Activated CD4-positive, alpha-beta T cell treated with anti-CD3 and anti-CD28 coated beads, Interleukin-2, amount 10 ng/mL, durations not matched to agents 7 days and 5 days (primary cell): ENCODE data around the gene SEC24B. TPM values are rescaled to one million over a fixed set of nuclear protein-coding genes. Genes with fewer than 3 reads are reported as not detected.

Experiments
- CTCF ChIA-PET: fragments of 350-600 bp; sonication (Branson Sonifier 250); formaldehyde crosslinking; loops from one replicate; lab custom pipeline; 2021; ENCODE audit warnings: antibody characterized with exemption; lab: Charles Lee
- POLR2A ChIA-PET: fragments of 350-600 bp; sonication (Branson Sonifier 250); formaldehyde crosslinking; loops from one replicate; lab custom pipeline; 2021; ENCODE audit warnings: antibody characterized with exemption; lab: Charles Lee
- DNase-seq: peaks from one replicate; pipeline ENCODE4 v3.0.0-alpha.2; 2020
- H3K27ac Mint-ChIP-seq: one replicate; pipeline ENCODE4 v1.8.0; 2021; ENCODE audit warnings: mild to moderate bottlenecking, moderate library complexity, mixed read lengths
- H3K27me3 Mint-ChIP-seq: one replicate; pipeline ENCODE4 v1.8.0; 2021; ENCODE audit warnings: mixed read lengths
- H3K36me3 Mint-ChIP-seq: one replicate; pipeline ENCODE4 v1.8.0; 2021; ENCODE audit warnings: low read depth, mixed read lengths
- H3K4me1 Mint-ChIP-seq: one replicate; pipeline ENCODE4 v1.8.0; 2021; ENCODE audit warnings: mixed read lengths
- H3K4me3 Mint-ChIP-seq: one replicate; pipeline ENCODE4 v1.8.0; 2021; ENCODE audit warnings: mild to moderate bottlenecking, moderate library complexity, mixed read lengths
- H3K9me3 Mint-ChIP-seq: one replicate; pipeline ENCODE4 v1.8.0; 2021; ENCODE audit warnings: mixed read lengths
- total RNA-seq, 2 experiments: library from RNA; stranded (reverse); gene quantifications; one replicate each; pipeline ENCODE4 v1.2.3, GENCODE V29; 2021

SEC24B gene
- total RNA-seq, result 10 to 100 TPM; 24.9 to 31.3 TPM

- Mint-ChIP-seq H3K9me3 (no peaks in the 10 kb centered on the region), H3K4me1 (peaks cover 52% of the 10 kb centered on the region), H3K27ac (peak within 1 kb of the TSS; percentile 91), H3K36me3 (peaks cover 17% of the 10 kb centered on the region), H3K27me3 (no peaks in the 10 kb centered on the region), H3K4me3 (peak within 1 kb of the TSS; percentile 82)
- POLR2A ChIA-PET, result interaction anchor here (0.7 kb wide), 1 partner anchor 126 kb away, joined by 3 read pairs; the partner anchor contains the start of gene MCUB
- DNase-seq, result peak; percentile 93
- CTCF ChIA-PET, result interaction anchor here (0.6 to 2.1 kb wide), 34 partner anchors 8 to 548 kb away, joined by 3 to 13 read pairs (median 4); partner anchors contain the start of gene CASP6
Measured at GRCh38 chr4:109433205-109434006, at the start of gene SEC24B. Gene SEC24B (plus strand): TSS chr4:109433815. CDS start chr4:109433870, 55 bp downstream.

GRCh38 chr4:109383823-109384222 lies 49.8 kb upstream of the SEC24B start:
- Mint-ChIP-seq H3K27me3 (peaks cover 16% of the 10 kb centered on the region), H3K4me1 (no peaks in the 10 kb centered on the region), H3K4me3 (no peak overlapping the region), H3K27ac (no peak overlapping the region), H3K36me3 (no peaks in the 10 kb centered on the region), H3K9me3 (no peaks in the 10 kb centered on the region)
- no peak for DNase-seq
- POLR2A ChIA-PET, result no interaction called here
- CTCF ChIA-PET, result interaction anchor here (0.8 kb wide), 1 partner anchor 9 kb away, joined by 5 read pairs; no protein-coding TSS in a partner anchor

- peaks cover 16% of the 10 kb centered on the region for H3K27me3 Mint-ChIP-seq
- no peak overlapping the region for H3K4me3 Mint-ChIP-seq
- ChIA-PET POLR2A (no interaction called here), CTCF (no interaction called here)
- H3K36me3 Mint-ChIP-seq, result no peaks in the 10 kb centered on the region
- no peaks in the 10 kb centered on the region for H3K9me3 Mint-ChIP-seq
- no peak overlapping the region for H3K27ac Mint-ChIP-seq
- peaks cover 3% of the 10 kb centered on the region for H3K4me1 Mint-ChIP-seq
- no peak for DNase-seq
Measured at GRCh38 chr4:109385260-109385659, 48.4 kb upstream of the SEC24B start.

- H3K27me3 Mint-ChIP-seq, result peaks cover 5% of the 10 kb centered on the region
- no peaks in the 10 kb centered on the region for H3K36me3 Mint-ChIP-seq
- no peaks in the 10 kb centered on the region for H3K9me3 Mint-ChIP-seq
- ChIA-PET POLR2A (no interaction called here), CTCF (interaction anchor here (0.5 to 1.6 kb wide), 2 partner anchors 14 to 322 kb away, joined by 3 read pairs; no protein-coding TSS in a partner anchor)
- no peak overlapping the region for H3K27ac Mint-ChIP-seq
- no peak for DNase-seq
- peaks cover 8% of the 10 kb centered on the region for H3K4me1 Mint-ChIP-seq
- no peak overlapping the region for H3K4me3 Mint-ChIP-seq
Measured at GRCh38 chr4:109389369-109390114, 44.1 kb upstream of the SEC24B start.

GRCh38 chr4:109390115-109390768 lies 43.4 kb upstream of the SEC24B start:
- Mint-ChIP-seq H3K27me3 (peaks cover 5% of the 10 kb centered on the region), H3K9me3 (no peaks in the 10 kb centered on the region)
- CTCF ChIA-PET, result interaction anchor here (0.5 to 1.6 kb wide), 2 partner anchors 15 to 322 kb away, joined by 3 read pairs; no protein-coding TSS in a partner anchor

GRCh38 chr4:109395694-109396093 lies 37.9 kb upstream of the SEC24B start:
- Mint-ChIP-seq H3K9me3 (no peaks in the 10 kb centered on the region), H3K4me1 (peaks cover 2% of the 10 kb centered on the region), H3K4me3 (no peak overlapping the region), H3K36me3 (no peaks in the 10 kb centered on the region), H3K27me3 (peaks cover 11% of the 10 kb centered on the region), H3K27ac (no peak overlapping the region)
- DNase-seq, result no peak
- ChIA-PET POLR2A (no interaction called here), CTCF (no interaction called here)

More at GRCh38 chr4:109390115-109390768, 43.4 kb upstream of the SEC24B start:
- H3K4me1 Mint-ChIP-seq, result peaks cover 8% of the 10 kb centered on the region
- POLR2A ChIA-PET, result no interaction called here
- H3K36me3 Mint-ChIP-seq, result no peaks in the 10 kb centered on the region
- H3K4me3 Mint-ChIP-seq, result no peak overlapping the region
- DNase-seq, result no peak
- no peak overlapping the region for H3K27ac Mint-ChIP-seq

- Mint-ChIP-seq H3K27me3 (peaks cover 13% of the 10 kb centered on the region), H3K4me3 (no peak overlapping the region), H3K4me1 (no peaks in the 10 kb centered on the region), H3K27ac (no peak overlapping the region), H3K9me3 (no peaks in the 10 kb centered on the region), H3K36me3 (no peaks in the 10 kb centered on the region)
- CTCF ChIA-PET, result no interaction called here
- DNase-seq, result no peak
- POLR2A ChIA-PET, result no interaction called here
Measured at GRCh38 chr4:109398928-109399327, 34.7 kb upstream of the SEC24B start.

GRCh38 chr4:109406337-109406931 lies 27.2 kb upstream of the SEC24B start:
- ChIA-PET POLR2A (no interaction called here), CTCF (no interaction called here)
- Mint-ChIP-seq H3K4me1 (no peaks in the 10 kb centered on the region), H3K36me3 (no peaks in the 10 kb centered on the region), H3K27me3 (peaks cover 7% of the 10 kb centered on the region), H3K9me3 (no peaks in the 10 kb centered on the region), H3K27ac (no peak overlapping the region), H3K4me3 (no peak overlapping the region)
- DNase-seq, result peak; percentile 63

GRCh38 chr4:109407027-109407737 lies 26.4 kb upstream of the SEC24B start:
- Mint-ChIP-seq H3K4me3 (no peak overlapping the region), H3K27me3 (peaks cover 7% of the 10 kb centered on the region), H3K9me3 (no peaks in the 10 kb centered on the region), H3K4me1 (no peaks in the 10 kb centered on the region), H3K27ac (no peak overlapping the region), H3K36me3 (no peaks in the 10 kb centered on the region)
- POLR2A ChIA-PET, result no interaction called here
- no peak for DNase-seq
- CTCF ChIA-PET, result interaction anchor here (1.0 kb wide), 1 partner anchor 725 kb away, joined by 3 read pairs; no protein-coding TSS in a partner anchor

GRCh38 chr4:109408711-109409110 lies 24.9 kb upstream of the SEC24B start:
- Mint-ChIP-seq H3K4me3 (no peak overlapping the region), H3K27ac (no peak overlapping the region), H3K27me3 (peaks cover 5% of the 10 kb centered on the region), H3K36me3 (no peaks in the 10 kb centered on the region), H3K4me1 (no peaks in the 10 kb centered on the region), H3K9me3 (no peaks in the 10 kb centered on the region)
- ChIA-PET CTCF (no interaction called here), POLR2A (no interaction called here)
- DNase-seq, result no peak

- ChIA-PET POLR2A (no interaction called here), CTCF (interaction anchor here (0.9 to 1.3 kb wide), 3 partner anchors 23 to 631 kb away, joined by 3 to 5 read pairs (median 3); partner anchors contain the start of gene SEC24B)
- H3K27me3 Mint-ChIP-seq, result peaks cover 3% of the 10 kb centered on the region
- H3K9me3 Mint-ChIP-seq, result no peaks in the 10 kb centered on the region
- no peaks in the 10 kb centered on the region for H3K36me3 Mint-ChIP-seq
- no peak for DNase-seq
- no peak overlapping the region for H3K27ac Mint-ChIP-seq
- H3K4me1 Mint-ChIP-seq, result no peaks in the 10 kb centered on the region
- H3K4me3 Mint-ChIP-seq, result no peak overlapping the region
Measured at GRCh38 chr4:109410226-109410625, 23.4 kb upstream of the SEC24B start.
